SKM-1 treated with dmso at 0.1 percent for 144 hours (cell line): ENCODE data around the gene HCN2.

Experiments used
- DNase-seq: peaks from one replicate; lab custom pipeline; 2025; ENCODE audit not compliant: unreplicated experiment; lab: John Stamatoyannopoulos, UW

The HCN2 gene

DNA sequence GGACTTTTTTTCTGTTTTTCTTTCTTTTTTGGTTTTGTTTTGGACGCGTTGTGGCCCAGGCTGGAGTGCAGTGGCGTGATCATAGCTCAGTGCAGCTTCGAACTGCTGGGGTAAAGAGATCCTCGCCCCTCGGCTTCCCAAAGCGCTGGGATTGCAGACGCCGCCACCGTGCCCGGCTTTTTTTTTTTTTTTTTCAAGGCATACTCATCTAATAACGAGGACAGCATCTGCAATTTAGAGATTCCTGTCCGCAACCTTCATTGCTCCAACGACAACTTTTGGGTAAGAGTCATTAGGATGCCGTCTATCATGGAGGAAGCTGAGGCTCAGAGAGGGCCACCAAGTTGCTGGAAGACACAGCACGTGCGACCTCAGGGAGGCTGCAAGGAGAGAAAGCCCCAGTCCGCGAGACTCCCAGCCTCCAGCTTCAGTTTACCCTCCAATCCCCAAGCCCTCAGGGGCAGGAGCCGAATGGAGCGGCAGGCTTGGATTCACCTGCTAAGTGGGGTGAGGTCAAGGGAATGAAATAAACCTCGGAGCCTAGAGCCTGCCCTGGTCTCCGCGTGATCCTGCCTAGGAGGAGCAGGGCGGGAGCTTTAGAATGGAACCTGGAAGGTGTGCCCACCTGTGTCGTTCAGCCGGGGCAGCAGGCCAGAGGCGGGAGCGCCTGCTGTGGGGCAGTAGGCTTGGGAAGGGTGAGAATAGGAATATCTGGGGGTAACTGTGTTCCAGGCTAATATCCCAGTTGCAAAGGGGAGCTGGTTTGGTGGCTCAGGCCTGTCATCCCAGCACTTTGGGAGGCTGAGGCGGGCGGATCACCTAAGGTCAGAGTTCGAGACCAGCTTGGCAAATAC is 44.3 kb downstream of the HCN2 start:
- peak; percentile 3 for DNase-seq

DNA sequence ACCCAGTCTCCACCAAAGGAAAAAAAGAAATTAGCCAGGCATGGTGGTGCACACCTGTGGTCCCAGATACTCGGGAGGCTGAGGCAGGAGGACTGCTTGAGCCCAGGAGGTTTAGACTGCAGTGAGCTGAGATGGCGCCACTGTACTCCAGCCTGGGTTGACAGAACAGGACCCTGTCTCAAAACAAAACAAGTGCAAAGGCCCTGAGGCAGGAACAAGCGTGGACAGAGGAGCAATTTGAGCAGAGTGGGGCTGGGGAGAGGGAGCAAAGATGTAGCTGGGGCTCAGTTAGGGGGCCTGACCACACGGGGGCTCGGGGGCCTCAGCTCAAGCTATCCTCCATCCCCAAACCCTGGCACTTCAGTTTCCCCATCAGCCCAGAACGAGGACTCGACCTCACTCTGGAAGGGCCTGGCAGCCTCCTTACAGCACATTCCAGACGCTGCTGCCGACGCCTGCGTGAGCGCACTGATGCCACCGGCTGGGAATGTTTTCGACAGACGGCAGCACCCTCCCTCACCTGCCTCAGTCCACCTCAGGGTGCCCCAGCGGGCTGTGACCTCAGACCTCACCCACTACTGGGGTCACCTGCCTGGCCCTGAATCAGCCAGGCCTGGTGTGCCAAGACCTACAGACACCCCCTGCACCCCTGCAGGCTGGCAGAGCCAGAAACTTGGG is 45.4 kb downstream of the HCN2 start:
- DNase-seq, result no peak

- DNase-seq, result no peak
Measured at GRCh38 chr19:638906-639252, 49.2 kb downstream of the HCN2 start.

DNA sequence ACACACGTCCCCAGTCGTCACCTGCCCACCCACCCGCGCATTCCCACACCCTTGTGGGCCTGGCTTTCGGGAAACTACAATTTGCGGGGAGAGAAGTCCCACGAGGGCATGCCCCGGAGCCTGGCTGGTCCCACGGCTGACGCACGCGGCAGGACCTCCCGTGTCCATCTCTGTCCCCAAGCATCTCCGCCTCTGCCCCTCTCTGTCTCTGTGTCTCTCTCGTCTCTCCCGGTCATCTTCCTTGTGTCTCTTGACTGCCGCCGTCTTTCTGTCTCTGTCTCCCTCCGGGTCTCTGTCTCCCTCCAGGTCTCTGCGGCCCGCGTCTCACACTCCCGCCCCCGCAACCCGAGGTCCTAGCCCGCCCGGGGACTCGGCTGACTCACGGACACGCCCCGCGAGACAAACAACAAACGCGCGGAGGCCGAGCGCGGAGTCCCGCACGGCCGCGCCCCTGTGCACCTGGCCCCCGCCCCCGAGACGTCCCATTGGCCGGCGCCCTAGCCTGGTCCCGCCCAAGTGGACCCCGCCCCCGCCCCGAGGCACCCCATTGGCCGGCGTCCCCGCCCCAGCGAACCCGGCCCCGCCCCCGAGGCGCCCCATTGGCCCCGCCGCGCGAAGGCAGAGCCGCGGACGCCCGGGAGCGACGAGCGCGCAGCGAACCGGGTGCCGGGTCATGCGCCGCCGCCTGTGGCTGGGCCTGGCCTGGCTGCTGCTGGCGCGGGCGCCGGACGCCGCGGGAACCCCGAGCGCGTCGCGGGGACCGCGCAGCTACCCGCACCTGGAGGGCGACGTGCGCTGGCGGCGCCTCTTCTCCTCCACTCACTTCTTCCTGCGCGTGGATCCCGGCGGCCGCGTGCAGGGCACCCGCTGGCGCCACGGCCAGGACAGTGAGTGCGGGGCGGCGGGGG is 49.8 kb downstream of the HCN2 start, which contains the start of gene FGF22:
FGF22 (plus strand) TSS at position 627 of the 908 bp plus-strand sequence; CDS start at position 674, 47 bp downstream.
- peak; percentile 64 for DNase-seq

DNA sequence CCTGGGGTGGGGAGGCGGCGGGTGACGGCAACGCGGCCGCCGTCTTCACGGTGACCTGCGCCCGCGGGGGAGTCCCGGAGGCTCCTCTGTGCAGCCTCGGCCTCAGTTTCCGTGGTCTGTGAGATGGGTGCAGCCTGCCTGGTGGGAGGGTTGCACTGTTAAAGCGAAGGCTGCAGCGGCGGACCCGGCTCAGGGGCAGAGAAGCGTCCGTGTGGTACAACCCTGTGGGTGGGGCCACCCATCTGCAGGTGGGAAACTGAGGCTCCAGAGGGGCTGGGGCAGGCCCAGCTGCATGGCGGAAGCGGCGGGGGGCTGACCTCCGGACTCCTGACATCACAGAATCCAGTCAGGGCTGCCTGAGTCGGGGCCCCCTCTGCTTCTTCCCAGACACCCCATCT is 50.5 kb downstream of the HCN2 start:
- no peak for DNase-seq

- DNase-seq, result no peak
Measured at GRCh38 chr19:640606-641189, 51.0 kb downstream of the HCN2 start.

DNA sequence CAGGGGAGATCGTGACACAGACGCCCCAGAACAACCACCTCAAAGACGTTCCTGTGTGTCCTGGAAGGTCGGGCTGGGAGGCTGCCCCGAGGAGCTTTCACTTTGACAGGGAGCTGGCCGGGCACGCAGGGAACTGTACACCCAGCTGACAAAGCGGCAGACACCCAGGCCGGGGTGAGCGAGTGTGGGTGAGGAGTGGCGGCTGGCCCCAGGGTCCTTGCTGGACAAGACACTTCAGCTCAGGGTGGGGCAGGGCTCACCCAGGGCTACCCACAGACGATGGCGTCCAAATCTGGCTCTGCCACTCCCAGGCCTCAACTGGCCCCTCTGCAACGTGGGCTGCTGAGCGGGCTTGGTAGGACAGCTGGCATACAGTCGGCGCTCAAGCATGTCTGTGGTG is 52.0 kb downstream of the HCN2 start:
- no peak for DNase-seq

- no peak for DNase-seq
Measured at GRCh38 chr19:642767-643727, 53.4 kb downstream of the HCN2 start.

DNA sequence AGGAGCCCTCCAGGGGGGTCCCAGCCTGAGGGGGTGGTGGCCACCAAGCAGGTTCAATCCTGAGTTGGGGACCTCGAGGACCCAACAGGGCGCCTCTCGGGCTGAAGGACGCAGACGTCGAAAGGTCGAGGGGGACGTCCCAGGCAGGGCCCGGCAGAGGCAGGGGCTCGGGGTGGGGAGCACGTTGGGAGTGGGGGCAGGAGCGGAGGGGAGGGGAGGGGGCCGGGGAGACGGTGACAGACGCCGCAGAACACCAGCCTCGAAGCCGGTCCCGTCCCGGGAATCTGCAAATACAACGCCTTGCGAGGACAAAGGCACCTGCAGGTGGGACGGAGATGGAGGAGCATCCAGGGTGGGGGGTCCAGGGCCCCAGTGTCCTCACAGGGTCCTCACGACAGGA is 54.1 kb downstream of the HCN2 start:
- DNase-seq, result no peak

GRCh38 chr19:644363-644762 is 54.7 kb downstream of the HCN2 start:
- DNase-seq, result no peak

DNA sequence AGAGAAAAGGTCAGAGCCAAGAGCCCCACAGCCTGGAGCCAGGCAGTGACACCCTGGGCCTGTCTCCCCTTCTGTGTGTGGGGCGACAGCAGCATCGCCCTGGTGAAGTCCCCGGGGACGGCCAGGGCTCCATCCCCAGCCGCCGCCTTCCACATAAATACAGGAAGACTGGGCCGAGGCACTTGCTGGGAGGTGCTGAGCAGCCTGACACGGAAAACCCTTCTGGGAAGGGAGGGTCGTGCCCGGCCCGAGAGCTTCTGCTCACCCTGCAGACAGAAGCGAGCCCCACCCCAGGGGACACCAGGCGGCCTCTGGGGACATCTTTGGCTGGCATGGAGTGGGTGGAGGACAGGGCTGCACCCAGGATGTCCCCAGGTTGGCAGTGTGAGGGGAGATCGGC is 55.1 kb downstream of the HCN2 start:
- no peak for DNase-seq

GRCh38 chr19:645912-646778 is 56.5 kb downstream of the HCN2 start:
- no peak for DNase-seq

- no peak for DNase-seq
Measured at GRCh38 chr19:646779-647565, 57.3 kb downstream of the HCN2 start.

DNA sequence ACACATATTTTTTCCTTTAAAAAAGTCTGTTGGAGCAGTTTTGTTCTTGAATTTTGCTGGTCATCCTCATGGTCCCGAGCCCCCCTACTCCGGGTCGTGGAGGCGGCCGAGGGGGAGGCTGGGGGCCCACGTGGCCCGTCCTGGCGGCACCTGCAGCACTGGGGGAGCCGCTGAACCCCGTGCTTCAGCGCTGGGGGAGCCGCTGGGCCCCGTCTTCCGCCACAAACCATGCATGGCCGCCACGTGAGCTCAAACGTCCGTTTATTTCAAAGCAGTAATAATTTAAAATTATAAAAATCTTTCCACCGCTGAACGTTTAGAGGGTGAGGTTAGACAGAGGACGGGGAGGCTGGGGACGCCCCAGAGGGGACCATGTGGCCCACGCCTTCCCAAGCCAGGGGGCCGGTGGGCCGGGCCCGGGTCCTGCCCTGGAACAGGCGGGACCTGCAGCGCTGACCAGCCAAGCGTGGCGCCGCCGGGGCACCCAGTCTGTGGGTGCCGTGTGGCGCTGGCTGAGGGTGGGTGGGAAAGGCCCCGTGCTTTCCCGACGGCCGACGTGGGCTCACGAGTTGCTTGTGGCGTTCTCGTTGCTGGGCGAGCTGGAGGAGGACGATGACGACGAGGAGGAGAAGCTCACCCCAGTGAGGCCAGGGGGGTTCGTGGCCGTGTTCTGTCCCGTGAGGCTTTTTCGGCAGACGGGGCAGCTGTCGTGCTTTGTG is 58.0 kb downstream of the HCN2 start:
- DNase-seq, result no peak

DNA sequence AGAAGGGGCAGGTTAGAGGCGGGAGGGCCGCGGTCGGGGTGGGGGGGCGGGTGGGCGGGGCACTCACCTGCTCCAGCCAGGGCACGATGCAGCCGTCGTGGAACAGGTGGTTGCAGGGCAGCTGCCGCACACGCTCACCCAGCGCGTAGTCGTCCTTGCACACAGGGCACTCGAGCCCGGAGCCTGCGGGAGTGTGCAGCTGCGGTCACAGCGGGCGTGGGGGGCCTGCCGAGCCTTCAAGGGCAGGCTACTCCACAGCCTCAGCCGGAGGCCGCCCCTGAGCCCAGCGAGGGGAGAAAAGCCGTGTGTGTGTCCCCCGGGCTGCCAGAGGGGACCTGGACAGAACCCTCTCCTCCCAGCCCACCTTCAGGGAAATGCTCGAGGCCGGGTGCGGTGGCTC is 58.6 kb downstream of the HCN2 start:
- no peak for DNase-seq

- DNase-seq, result no peak
Measured at GRCh38 chr19:648904-649801, 59.5 kb downstream of the HCN2 start.

DNA sequence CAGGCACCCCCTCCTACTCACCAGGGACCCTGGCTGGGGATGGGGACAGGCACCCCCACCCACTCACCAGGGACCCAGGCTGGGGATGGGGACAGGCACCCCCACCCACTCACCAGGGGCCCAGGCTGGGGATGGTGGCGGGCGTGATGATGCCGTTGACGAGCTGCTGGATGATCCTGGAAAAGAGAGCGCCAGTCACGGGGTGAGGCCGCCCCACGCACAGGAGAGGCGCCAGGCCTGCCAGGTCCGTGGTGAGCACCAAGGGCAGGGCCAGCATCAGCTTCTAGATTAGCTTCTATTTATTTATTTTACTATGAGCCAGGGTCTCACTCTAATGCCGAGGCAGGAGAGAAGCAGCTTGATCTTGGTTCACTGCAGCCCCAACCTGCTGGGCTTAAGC is 60.4 kb downstream of the HCN2 start:
- no peak for DNase-seq
